Measurements from ENCODE around the gene GOPC.
"Not testable (repeated sequence)": the region's sequence is repeated elsewhere in the genome, so short reads cannot be mapped to it uniquely, and the experiment has no call there.

GOPC gene

DNA sequence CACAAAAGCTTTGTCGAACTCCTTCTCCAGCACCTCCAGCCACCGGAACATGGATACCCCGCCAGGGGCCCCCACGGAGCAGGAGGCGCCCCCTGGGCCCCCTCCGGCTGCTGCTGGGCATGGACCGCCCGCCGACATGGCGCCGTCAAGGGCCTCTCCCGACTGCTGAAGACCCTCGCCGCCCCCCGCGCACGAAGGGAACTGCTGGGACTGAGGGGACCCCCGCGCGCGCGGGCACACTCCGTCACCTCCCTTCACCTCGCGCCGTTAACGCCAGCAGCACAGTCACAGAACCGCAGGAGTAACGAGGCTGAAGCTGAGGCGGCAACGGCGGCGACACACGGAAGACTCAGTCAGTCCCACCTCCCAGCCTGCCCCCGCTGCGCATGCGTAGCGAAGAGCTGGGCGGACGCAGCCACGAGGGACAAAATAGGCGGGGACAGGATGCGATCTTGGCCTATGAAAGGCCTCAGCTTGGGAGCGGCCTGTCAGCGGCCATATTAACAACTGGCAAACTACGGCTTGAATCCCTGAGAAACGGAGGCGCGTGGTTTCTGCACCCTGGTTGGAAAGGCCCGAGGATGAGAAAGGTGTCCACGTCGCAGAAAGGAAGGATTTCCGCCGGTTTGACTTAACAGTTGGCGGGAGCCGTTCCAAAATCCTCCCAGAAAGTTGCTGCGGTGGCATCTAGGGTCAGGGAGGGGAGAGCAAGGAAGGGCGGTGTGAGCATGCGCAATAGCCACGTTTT lies at the start of gene GOPC:
TSS of gene GOPC (minus strand) at position 361 of the 748 bp plus-strand sequence. CDS start at position 138, 223 bp downstream.
- ATAC-seq = peak; percentile 94
- TF ChIP-seq SNAI2 (CRISPR knock-in tag; IDR thresholded peaks at IDR 0.05) (no peak), RARB (CRISPR knock-in tag; IDR thresholded peaks at IDR 0.05) (no peak), OSR1 (CRISPR knock-in tag; IDR thresholded peaks at IDR 0.05) (no peak), ZNF8 (CRISPR knock-in tag; IDR thresholded peaks at IDR 0.05) (no peak), ZC3H10 (CRISPR knock-in tag; IDR thresholded peaks at IDR 0.05) (no peak), ISL1 (CRISPR knock-in tag; IDR thresholded peaks at IDR 0.05) (no peak)
- TF ChIP-seq, protein P1, sequence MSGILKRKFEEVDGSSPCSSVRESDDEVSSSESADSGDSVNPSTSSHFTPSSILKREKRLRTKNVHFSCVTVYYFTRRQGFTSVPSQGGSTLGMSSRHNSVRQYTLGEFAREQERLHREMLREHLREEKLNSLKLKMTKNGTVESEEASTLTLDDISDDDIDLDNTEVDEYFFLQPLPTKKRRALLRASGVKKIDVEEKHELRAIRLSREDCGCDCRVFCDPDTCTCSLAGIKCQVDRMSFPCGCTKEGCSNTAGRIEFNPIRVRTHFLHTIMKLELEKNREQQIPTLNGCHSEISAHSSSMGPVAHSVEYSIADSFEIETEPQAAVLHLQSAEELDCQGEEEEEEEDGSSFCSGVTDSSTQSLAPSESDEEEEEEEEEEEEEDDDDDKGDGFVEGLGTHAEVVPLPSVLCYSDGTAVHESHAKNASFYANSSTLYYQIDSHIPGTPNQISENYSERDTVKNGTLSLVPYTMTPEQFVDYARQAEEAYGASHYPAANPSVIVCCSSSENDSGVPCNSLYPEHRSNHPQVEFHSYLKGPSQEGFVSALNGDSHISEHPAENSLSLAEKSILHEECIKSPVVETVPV (CRISPR knock-in tag; IDR thresholded peaks at IDR 0.05) = no peak
- TF ChIP-seq, protein P2, sequence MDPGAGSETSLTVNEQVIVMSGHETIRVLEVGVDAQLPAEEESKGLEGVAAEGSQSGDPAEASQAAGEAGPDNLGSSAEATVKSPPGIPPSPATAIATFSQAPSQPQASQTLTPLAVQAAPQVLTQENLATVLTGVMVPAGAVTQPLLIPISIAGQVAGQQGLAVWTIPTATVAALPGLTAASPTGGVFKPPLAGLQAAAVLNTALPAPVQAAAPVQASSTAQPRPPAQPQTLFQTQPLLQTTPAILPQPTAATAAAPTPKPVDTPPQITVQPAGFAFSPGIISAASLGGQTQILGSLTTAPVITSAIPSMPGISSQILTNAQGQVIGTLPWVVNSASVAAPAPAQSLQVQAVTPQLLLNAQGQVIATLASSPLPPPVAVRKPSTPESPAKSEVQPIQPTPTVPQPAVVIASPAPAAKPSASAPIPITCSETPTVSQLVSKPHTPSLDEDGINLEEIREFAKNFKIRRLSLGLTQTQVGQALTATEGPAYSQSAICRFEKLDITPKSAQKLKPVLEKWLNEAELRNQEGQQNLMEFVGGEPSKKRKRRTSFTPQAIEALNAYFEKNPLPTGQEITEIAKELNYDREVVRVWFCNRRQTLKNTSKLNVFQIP (CRISPR knock-in tag; IDR thresholded peaks at IDR 0.05; ENCODE audit: borderline replicate concordance, low read depth) = no peak
- TF ChIP-seq, protein P3, sequence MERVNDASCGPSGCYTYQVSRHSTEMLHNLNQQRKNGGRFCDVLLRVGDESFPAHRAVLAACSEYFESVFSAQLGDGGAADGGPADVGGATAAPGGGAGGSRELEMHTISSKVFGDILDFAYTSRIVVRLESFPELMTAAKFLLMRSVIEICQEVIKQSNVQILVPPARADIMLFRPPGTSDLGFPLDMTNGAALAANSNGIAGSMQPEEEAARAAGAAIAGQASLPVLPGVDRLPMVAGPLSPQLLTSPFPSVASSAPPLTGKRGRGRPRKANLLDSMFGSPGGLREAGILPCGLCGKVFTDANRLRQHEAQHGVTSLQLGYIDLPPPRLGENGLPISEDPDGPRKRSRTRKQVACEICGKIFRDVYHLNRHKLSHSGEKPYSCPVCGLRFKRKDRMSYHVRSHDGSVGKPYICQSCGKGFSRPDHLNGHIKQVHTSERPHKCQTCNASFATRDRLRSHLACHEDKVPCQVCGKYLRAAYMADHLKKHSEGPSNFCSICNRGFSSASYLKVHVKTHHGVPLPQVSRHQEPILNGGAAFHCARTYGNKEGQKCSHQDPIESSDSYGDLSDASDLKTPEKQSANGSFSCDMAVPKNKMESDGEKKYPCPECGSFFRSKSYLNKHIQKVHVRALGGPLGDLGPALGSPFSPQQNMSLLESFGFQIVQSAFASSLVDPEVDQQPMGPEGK (CRISPR knock-in tag; IDR thresholded peaks at IDR 0.05; ENCODE audit: borderline replicate concordance) = peak; percentile 82; the same call in 1 of the 2 replicates

DNA sequence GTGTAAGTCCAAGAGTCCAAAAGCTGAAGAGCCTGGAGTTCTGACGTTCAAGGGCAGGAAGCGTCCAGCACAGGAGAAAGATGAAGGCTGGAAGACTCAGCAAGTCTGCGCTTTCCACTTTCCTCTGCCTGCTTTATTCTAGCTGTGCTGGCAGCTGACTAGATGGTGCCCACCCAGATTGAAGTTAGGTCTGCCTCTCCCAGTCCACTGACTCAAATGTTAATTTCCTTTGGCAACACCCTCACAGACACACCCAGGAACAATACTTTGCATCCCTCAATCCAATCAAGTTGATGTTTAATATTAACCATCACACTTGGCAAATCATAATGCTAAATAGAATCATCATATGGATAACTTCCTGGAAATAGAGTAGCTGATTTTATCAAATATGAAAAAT lies 49.7 kb upstream of the GOPC start:
- ATAC-seq = not testable (repeated sequence)

DNA sequence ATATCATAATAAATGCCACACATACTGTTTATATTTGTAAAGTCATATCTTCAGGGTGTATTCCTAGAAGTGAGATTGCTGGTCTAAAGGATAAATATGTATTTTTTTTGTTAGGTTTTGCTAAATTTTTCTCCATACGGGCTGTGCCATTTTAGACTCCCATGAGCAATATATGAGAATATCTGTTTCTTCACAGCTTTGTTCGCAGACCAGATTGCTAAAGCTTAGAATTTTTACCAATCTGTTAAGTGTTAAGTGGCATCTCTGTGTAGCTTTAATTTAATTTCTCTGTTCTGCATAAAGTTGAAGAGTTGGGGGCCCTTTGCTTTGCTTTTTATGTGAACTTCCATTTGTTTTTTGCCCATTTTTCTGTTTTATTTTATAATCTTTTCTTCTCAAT lies 40.7 kb upstream of the GOPC start:
- ATAC-seq = no peak
- TF ChIP-seq BACH2 (CRISPR knock-in tag; IDR thresholded peaks at IDR 0.05; ENCODE audit: borderline replicate concordance) = no peak
- TF ChIP-seq ZNF70 (CRISPR knock-in tag; IDR thresholded peaks at IDR 0.05) = no peak
- TF ChIP-seq TCF4 (CRISPR knock-in tag; IDR thresholded peaks at IDR 0.05; ENCODE audit: borderline replicate concordance) = no peak
- TF ChIP-seq, protein P4, sequence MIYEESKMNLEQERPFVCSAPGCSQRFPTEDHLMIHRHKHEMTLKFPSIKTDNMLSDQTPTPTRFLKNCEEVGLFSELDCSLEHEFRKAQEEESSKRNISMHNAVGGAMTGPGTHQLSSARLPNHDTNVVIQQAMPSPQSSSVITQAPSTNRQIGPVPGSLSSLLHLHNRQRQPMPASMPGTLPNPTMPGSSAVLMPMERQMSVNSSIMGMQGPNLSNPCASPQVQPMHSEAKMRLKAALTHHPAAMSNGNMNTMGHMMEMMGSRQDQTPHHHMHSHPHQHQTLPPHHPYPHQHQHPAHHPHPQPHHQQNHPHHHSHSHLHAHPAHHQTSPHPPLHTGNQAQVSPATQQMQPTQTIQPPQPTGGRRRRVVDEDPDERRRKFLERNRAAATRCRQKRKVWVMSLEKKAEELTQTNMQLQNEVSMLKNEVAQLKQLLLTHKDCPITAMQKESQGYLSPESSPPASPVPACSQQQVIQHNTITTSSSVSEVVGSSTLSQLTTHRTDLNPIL (CRISPR knock-in tag; IDR thresholded peaks at IDR 0.05; ENCODE audit: low read depth) = no peak
- TF ChIP-seq ZC3H10 (CRISPR knock-in tag; IDR thresholded peaks at IDR 0.05) = no peak
- no peak for TF ChIP-seq PPARA (CRISPR knock-in tag; IDR thresholded peaks at IDR 0.05; ENCODE audit: borderline replicate concordance)
- no peak for TF ChIP-seq OSR1 (CRISPR knock-in tag; IDR thresholded peaks at IDR 0.05)
- TF ChIP-seq, protein P3 (CRISPR knock-in tag; IDR thresholded peaks at IDR 0.05; ENCODE audit: borderline replicate concordance) = no peak
- no peak for TF ChIP-seq RARB (CRISPR knock-in tag; IDR thresholded peaks at IDR 0.05)
- TF ChIP-seq, protein P2 (CRISPR knock-in tag; IDR thresholded peaks at IDR 0.05; ENCODE audit: borderline replicate concordance, low read depth) = no peak
- TF ChIP-seq, protein P5, sequence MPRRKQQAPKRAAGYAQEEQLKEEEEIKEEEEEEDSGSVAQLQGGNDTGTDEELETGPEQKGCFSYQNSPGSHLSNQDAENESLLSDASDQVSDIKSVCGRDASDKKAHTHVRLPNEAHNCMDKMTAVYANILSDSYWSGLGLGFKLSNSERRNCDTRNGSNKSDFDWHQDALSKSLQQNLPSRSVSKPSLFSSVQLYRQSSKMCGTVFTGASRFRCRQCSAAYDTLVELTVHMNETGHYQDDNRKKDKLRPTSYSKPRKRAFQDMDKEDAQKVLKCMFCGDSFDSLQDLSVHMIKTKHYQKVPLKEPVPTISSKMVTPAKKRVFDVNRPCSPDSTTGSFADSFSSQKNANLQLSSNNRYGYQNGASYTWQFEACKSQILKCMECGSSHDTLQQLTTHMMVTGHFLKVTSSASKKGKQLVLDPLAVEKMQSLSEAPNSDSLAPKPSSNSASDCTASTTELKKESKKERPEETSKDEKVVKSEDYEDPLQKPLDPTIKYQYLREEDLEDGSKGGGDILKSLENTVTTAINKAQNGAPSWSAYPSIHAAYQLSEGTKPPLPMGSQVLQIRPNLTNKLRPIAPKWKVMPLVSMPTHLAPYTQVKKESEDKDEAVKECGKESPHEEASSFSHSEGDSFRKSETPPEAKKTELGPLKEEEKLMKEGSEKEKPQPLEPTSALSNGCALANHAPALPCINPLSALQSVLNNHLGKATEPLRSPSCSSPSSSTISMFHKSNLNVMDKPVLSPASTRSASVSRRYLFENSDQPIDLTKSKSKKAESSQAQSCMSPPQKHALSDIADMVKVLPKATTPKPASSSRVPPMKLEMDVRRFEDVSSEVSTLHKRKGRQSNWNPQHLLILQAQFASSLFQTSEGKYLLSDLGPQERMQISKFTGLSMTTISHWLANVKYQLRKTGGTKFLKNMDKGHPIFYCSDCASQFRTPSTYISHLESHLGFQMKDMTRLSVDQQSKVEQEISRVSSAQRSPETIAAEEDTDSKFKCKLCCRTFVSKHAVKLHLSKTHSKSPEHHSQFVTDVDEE (CRISPR knock-in tag; IDR thresholded peaks at IDR 0.05) = no peak
- TF ChIP-seq ZNF565 (CRISPR knock-in tag; conservative IDR thresholded peaks at IDR 0.05; ENCODE audit: low read depth) = no peak
- TF ChIP-seq, protein P1 (CRISPR knock-in tag; IDR thresholded peaks at IDR 0.05) = no peak
